Upper lobe of left lung (tissue), 6 donors: ENCODE measurements around the gene SMYD3. TPM values are rescaled to one million over a fixed set of nuclear protein-coding genes. Genes with fewer than 3 reads are reported as not detected.
A peak's percentile ranks its signal among the peaks of the same experiment; 100 is the strongest.

ENCODE experiments used
- ATAC-seq, 2 donors: fragments of 200-7000 bp; cut with Tn5 transposase; one replicate each; pipeline ENCODE4 v1.9.1; 2022; ENCODE audit warnings: mild to moderate bottlenecking in 2 of 2, moderate library complexity in 2 of 2; ENCODE audit not compliant: low FRiP score in 2 of 2
- DNase-seq, 2 donors: peaks; one replicate each; pipeline ENCODE4 v3.0.0-alpha.2; 2019 to 2020
- H3K27ac ChIP-seq, 4 donors: fragments of 200-600 bp; sonication (generic); one replicate each; pipeline ENCODE4 v1.5.1; 2016 to 2019
- H3K27me3 ChIP-seq, 4 donors: fragments of 200-600 bp; sonication (generic); one replicate each; pipeline ENCODE4 v1.5.1; 2017 to 2019
- H3K36me3 ChIP-seq, 4 donors: fragments of 200-600 bp; sonication (generic); one replicate each; pipeline ENCODE4 v1.5.1; 2016 to 2019
- H3K4me1 ChIP-seq, 4 donors: fragments of 200-600 bp; sonication (generic); one replicate each; pipeline ENCODE4 v1.5.1; 2018 to 2019
- H3K4me3 ChIP-seq, 4 donors: fragments of 200-600 bp; sonication (generic); one replicate each; pipeline ENCODE4 v1.5.1; 2017 to 2019; ENCODE audit warnings: mild to moderate bottlenecking in 2 of 4, moderate library complexity in 1 of 4
- H3K9me3 ChIP-seq, 4 donors: fragments of 200-600 bp; sonication (generic); one replicate each; pipeline ENCODE4 v1.5.1; 2018 to 2019
- EP300 ChIP-seq, 4 donors: sonication (generic); formaldehyde crosslinking; IDR thresholded peaks; one replicate each; pipeline ENCODE4 v1.5.1; 2017; ENCODE audit warnings: antibody characterized with exemption in 4 of 4, control low read depth in 2 of 4
- POLR2A ChIP-seq, 4 donors: fragments of 450-650 bp; IDR thresholded peaks; one replicate each; pipeline ENCODE4 v1.5.1; 2016 to 2017; ENCODE audit warnings: antibody characterized with exemption in 4 of 4, mild to moderate bottlenecking in 2 of 4
- POLR2AphosphoS5 ChIP-seq, 2 donors: sonication (generic); formaldehyde crosslinking; IDR thresholded peaks; one replicate each; pipeline ENCODE4 v1.5.1; 2017; ENCODE audit warnings: antibody characterized with exemption in 2 of 2
- WGBS, 2 donors: methylation state at CpG; one replicate each; pipeline ENCODE4 v1.1.5; 2017 to 2018; 5-methylcytosine and 5-hydroxymethylcytosine counted together
- total RNA-seq, 6 donors: library from RNA; depleted of rRNA in 4 of 6; stranded (reverse); fragments of >200 nt in 4 of 6; gene quantifications; one replicate each; pipeline versions ENCODE4 v1.1.0 to v1.2.1, GENCODE V29; 2016 to 2021
- TF ChIP-seq, protein P1 (sequence below), 6 experiments: fragments of 450-650 bp in 4 of 6; fragments of 200-600 bp in 2 of 6; sonication (generic) in 2 of 6; IDR thresholded peaks; one replicate each; pipeline ENCODE4 v1.5.1; 2016 to 2019; ENCODE audit warnings: antibody characterized with exemption in 6 of 6
- donor health status: DM: no; HTN: no; CAD: no; lungs with moderate emphysema.
- donor health status: DM: no; HTN: yes; CAD: no; lungs with severe emphysema.

Gene SMYD3
- total RNA-seq, 6 donors from 2014 or later = 22.7 to 109 (median 34.0) TPM

DNA sequence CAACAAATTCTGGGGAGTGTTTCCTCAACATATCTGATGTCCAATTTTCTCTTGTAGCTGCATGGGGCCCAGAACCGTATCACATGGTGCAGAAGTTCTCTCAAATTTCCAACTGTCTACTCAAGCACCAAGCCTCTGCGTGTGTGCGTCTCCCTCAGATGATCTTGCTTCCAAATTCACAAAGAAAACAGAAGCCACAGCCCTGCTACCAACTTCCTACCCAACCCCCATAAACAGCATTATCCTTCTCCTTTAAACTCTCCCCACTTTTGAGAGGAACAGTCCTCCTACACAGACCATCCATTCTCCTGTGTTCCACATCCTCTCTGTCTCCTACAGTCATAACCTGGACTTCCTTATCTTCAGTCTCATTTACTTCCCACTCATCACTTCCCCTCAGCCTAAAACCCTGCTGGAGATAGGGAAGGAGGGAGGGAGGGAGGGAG is 354.1 kb downstream of the SMYD3 start:
- DNase-seq = no peak
- WGBS, 2 donors = 72 to 94% methylated on average over 3 of the region's 3 CpGs
- peak in 1 of 2 donors; percentile 38 for ATAC-seq
- TF ChIP-seq POLR2AphosphoS5 (IDR thresholded peaks at IDR 0.05) = no peak
- TF ChIP-seq, protein P1, sequence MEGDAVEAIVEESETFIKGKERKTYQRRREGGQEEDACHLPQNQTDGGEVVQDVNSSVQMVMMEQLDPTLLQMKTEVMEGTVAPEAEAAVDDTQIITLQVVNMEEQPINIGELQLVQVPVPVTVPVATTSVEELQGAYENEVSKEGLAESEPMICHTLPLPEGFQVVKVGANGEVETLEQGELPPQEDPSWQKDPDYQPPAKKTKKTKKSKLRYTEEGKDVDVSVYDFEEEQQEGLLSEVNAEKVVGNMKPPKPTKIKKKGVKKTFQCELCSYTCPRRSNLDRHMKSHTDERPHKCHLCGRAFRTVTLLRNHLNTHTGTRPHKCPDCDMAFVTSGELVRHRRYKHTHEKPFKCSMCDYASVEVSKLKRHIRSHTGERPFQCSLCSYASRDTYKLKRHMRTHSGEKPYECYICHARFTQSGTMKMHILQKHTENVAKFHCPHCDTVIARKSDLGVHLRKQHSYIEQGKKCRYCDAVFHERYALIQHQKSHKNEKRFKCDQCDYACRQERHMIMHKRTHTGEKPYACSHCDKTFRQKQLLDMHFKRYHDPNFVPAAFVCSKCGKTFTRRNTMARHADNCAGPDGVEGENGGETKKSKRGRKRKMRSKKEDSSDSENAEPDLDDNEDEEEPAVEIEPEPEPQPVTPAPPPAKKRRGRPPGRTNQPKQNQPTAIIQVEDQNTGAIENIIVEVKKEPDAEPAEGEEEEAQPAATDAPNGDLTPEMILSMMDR (IDR thresholded peaks at IDR 0.05) = no peak
- no peak for TF ChIP-seq POLR2A (IDR thresholded peaks at IDR 0.05)
- TF ChIP-seq EP300 (IDR thresholded peaks at IDR 0.05) = no peak
- H3K9me3 ChIP-seq = peaks cover 0 to 6% (median under 1%) of the 10 kb centered on the region in 4 donors
- H3K4me3 ChIP-seq = no peak overlapping the region
- no peak overlapping the region for H3K27ac ChIP-seq
- peaks cover 7 to 17% (median 9%) of the 10 kb centered on the region in 4 donors for H3K4me1 ChIP-seq
- no peaks in the 10 kb centered on the region for H3K36me3 ChIP-seq
- H3K27me3 ChIP-seq = no peaks in the 10 kb centered on the region

DNA sequence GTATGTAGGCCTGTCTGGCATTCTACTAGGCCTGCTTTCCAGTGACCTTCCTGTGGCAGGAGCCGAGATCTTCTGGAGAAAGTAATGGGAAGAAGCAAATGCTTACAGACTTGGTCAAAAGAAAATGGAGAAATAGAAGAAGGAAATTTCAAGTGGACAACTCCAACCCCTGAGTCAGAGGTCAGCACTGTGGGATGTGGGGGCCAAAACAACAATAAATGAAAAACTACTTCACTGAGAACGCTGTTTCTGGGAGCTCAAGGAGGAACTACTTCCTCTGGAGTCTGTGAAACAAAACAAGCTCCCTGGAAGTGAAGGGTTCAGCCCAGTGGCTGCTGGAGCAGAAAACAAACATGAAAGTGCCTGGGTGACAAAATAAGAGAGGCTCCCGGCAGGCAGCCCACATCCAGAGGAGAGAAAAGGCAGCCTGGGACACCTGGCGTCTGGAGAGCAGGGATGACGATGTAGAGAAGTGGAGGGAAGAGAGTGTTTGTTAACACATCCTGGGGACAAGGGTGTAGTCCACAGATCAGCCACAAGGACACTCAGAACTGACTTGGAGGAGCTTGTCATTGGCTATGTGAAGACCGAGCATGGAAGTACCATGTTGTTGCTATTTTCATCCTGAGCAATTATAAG is 355.2 kb downstream of the SMYD3 start:
- Histone ChIP-seq H3K36me3 (no peaks in the 10 kb centered on the region), H3K27ac (no peak overlapping the region), H3K9me3 (peaks cover 0 to 9% (median 3%) of the 10 kb centered on the region in 4 donors), H3K4me3 (no peak overlapping the region), H3K4me1 (peaks cover 7 to 12% (median 9%) of the 10 kb centered on the region in 4 donors), H3K27me3 (no peaks in the 10 kb centered on the region)
- DNase-seq (no peak), ATAC-seq (no peak)
- 45 to 57% methylated on average over 6 of the region's 6 CpGs for WGBS, 2 donors
- TF ChIP-seq POLR2AphosphoS5 (IDR thresholded peaks at IDR 0.05) (no peak), POLR2A (IDR thresholded peaks at IDR 0.05) (no peak), EP300 (IDR thresholded peaks at IDR 0.05) (no peak)
- TF ChIP-seq, protein P1 (IDR thresholded peaks at IDR 0.05) = no peak

DNA sequence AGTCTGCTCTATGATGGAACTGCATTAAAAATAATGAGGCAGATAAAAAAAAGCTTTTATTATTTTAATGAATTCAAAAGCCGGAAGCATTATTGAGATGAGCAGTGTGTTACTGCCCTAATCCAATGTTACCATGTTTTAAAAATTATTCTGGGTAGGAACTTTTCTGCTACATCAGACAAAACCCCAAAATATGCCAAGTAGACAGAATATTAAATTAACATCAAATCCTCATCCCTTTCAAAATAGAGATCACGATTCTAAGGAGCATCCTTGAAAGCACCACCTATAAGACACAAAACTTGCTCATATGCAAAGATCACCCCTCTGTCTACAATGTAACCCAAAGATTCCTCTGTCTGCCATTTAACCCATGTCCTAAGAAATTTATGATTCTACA is 357.5 kb downstream of the SMYD3 start:
- TF ChIP-seq POLR2A (IDR thresholded peaks at IDR 0.05) (no peak), POLR2AphosphoS5 (IDR thresholded peaks at IDR 0.05) (no peak), EP300 (IDR thresholded peaks at IDR 0.05) (no peak)
- TF ChIP-seq, protein P1 (IDR thresholded peaks at IDR 0.05) = no peak
- Histone ChIP-seq H3K27ac (no peak overlapping the region), H3K4me1 (peaks cover 7 to 12% (median 9%) of the 10 kb centered on the region in 4 donors), H3K4me3 (no peak overlapping the region), H3K36me3 (no peaks in the 10 kb centered on the region), H3K27me3 (no peaks in the 10 kb centered on the region), H3K9me3 (peaks cover 0 to 9% (median 3%) of the 10 kb centered on the region in 4 donors)
- 95 to 98% methylated on average over 2 of the region's 2 CpGs for WGBS, 2 donors
- ATAC-seq (no peak), DNase-seq (no peak)

DNA sequence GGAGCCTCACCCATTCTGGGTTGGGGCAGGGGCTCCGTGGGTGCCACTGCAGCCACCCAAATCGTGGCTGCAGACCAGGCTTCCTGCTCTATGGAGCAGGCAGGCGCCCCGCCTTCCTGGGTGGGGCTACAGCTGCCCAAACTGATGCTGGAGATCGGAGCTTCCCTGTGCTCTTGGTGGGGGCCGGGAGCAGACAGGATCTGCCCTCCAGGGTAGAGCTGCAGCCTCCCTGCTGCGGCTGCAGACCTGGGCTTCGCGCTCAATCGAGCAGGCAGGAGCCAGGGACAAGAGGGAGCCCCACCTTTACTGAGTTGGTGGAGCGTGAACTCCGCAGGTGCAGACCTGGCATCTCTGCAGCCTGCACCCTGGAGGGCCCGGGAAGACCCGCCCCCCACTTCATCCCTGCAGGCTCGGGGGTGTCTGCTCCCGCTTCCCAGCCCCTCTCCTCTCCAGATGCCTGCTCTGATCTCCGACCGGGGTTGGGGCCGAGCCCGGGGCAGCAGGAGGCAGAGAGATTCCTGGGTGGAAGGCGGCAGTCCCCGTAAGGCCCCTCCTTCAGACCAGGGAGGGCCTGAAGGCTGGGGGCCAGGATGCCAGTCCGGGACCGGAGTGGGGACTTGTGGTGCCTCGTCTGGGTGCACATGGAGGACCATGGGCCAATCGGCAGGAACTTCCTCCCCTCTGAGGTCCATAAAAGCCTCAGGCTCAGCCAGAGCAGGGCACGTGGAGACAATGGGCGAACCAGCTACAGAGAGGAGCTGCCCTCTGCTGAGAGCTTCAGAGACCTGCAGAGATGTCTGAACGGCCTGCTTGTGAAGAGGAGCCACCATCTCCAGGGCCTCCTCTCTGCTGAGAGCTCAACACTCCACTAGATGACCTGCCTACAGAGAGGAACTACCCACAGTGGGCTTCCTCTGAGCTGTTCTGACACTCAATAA is 359.3 kb downstream of the SMYD3 start:
- ATAC-seq (peak in 1 of 2 donors; percentile 25), DNase-seq (peak in 1 of 2 donors; percentile 69)
- TF ChIP-seq POLR2A (IDR thresholded peaks at IDR 0.05) (no peak), POLR2AphosphoS5 (IDR thresholded peaks at IDR 0.05) (no peak), EP300 (IDR thresholded peaks at IDR 0.05) (no peak)
- TF ChIP-seq, protein P1 (IDR thresholded peaks at IDR 0.05) = no peak
- WGBS, 2 donors = 91 to 97% methylated on average over 6 to 21 of the region's 29 CpGs
- Histone ChIP-seq H3K9me3 (peaks cover 0 to 9% (median 3%) of the 10 kb centered on the region in 4 donors), H3K27me3 (no peaks in the 10 kb centered on the region), H3K36me3 (no peaks in the 10 kb centered on the region), H3K4me3 (no peak overlapping the region), H3K27ac (no peak overlapping the region), H3K4me1 (peaks cover 7 to 11% (median 9%) of the 10 kb centered on the region in 4 donors)
